ENCODE data around the gene FTMT. TPM values are rescaled to one million over a fixed set of nuclear protein-coding genes. Genes with fewer than 3 reads are reported as not detected.

Gene FTMT
- total and polyA plus RNA-seq, 7 donors = not detected

- intact Hi-C loops (cut with DNase I) = no loop called here
- Histone ChIP-seq H3K27ac (no peak overlapping the region), H3K36me3 (no peaks in the 10 kb centered on the region), H3K9me3 (no peaks in the 10 kb centered on the region), H3K4me1 (no peaks in the 10 kb centered on the region), H3K27me3 (peaks cover 0 to 3% (median 0%) of the 10 kb centered on the region in 3 donors), H3K4me3 (no peak overlapping the region)
- DNase-seq = no peak
- 44 to 71% methylated on average over 3 of the region's 3 CpGs for WGBS, 2 donors
- no peak for TF ChIP-seq POLR2AphosphoS5 (IDR thresholded peaks at IDR 0.05)
Measured at GRCh38 chr5:121862801-121863200, 11.1 kb downstream of the FTMT start.

GRCh38 chr5:121863753-121864285, 12.1 kb downstream of the FTMT start:
- Histone ChIP-seq H3K36me3 (no peaks in the 10 kb centered on the region), H3K4me1 (no peaks in the 10 kb centered on the region), H3K9me3 (no peaks in the 10 kb centered on the region), H3K27ac (no peak overlapping the region), H3K4me3 (no peak overlapping the region), H3K27me3 (peaks cover 0 to 3% (median 0%) of the 10 kb centered on the region in 3 donors)
- intact Hi-C loops (cut with DNase I) = no loop called here
- WGBS, 2 donors = 20 to 59% methylated on average over 2 of the region's 2 CpGs
- TF ChIP-seq EP300 (IDR thresholded peaks at IDR 0.05) (no peak), POLR2AphosphoS5 (IDR thresholded peaks at IDR 0.05) (no peak), POLR2A (IDR thresholded peaks at IDR 0.05) (no peak), CTCF (IDR thresholded peaks at IDR 0.05) (no peak)
- DNase-seq = no peak

- Histone ChIP-seq H3K4me1 (no peaks in the 10 kb centered on the region), H3K36me3 (no peaks in the 10 kb centered on the region), H3K9me3 (no peaks in the 10 kb centered on the region), H3K27ac (no peak overlapping the region), H3K4me3 (no peak overlapping the region), H3K27me3 (no peaks in the 10 kb centered on the region)
- TF ChIP-seq CTCF (IDR thresholded peaks at IDR 0.05) = no peak
- WGBS, 2 donors = 84 to 89% methylated on average over 3 of the region's 3 CpGs
- DNase-seq = no peak
- intact Hi-C loops (cut with DNase I) = no loop called here
Measured at GRCh38 chr5:121867403-121867802, 15.7 kb downstream of the FTMT start.

GRCh38 chr5:121870489-121870888, 18.8 kb downstream of the FTMT start:
- intact Hi-C loops (cut with DNase I) = no loop called here
- Histone ChIP-seq H3K36me3 (no peaks in the 10 kb centered on the region), H3K4me3 (no peak overlapping the region), H3K27me3 (no peaks in the 10 kb centered on the region), H3K27ac (no peak overlapping the region), H3K4me1 (no peaks in the 10 kb centered on the region), H3K9me3 (no peaks in the 10 kb centered on the region)
- TF ChIP-seq CTCF (IDR thresholded peaks at IDR 0.05) = no peak
- DNase-seq = no peak
- 51 to 55% methylated on average over 2 of the region's 2 CpGs for WGBS, 2 donors

GRCh38 chr5:121872856-121873255, 21.2 kb downstream of the FTMT start:
- H3K4me3 ChIP-seq = no peak overlapping the region
- intact Hi-C loops (cut with DNase I) = no loop called here
- WGBS, 2 donors = 74 to 88% methylated on average over 2 of the region's 2 CpGs
- H3K9me3 ChIP-seq = no peaks in the 10 kb centered on the region
- no peaks in the 10 kb centered on the region for H3K36me3 ChIP-seq
- H3K27ac ChIP-seq = no peak overlapping the region
- no peaks in the 10 kb centered on the region for H3K27me3 ChIP-seq
- TF ChIP-seq POLR2A (IDR thresholded peaks at IDR 0.05) = no peak
- TF ChIP-seq EP300 (IDR thresholded peaks at IDR 0.05) = no peak
- no peak for TF ChIP-seq POLR2AphosphoS5 (IDR thresholded peaks at IDR 0.05)
- TF ChIP-seq CTCF (IDR thresholded peaks at IDR 0.05) = no peak
- H3K4me1 ChIP-seq = no peaks in the 10 kb centered on the region
- no peak for DNase-seq

All from sigmoid colon (tissue), 7 donors.